GM06990 (cell line): ENCODE measurements around the gene TNFAIP8L1.
"Not testable (repeated sequence)": the region's sequence is repeated elsewhere in the genome, so short reads cannot be mapped to it uniquely, and the experiment has no call there.

ENCODE experiments used
- DNase-seq: peaks from one replicate; pipeline ENCODE4 v3.0.0-alpha.2; 2011; ENCODE audit not compliant: insufficient read length; ENCODE audit errors: extremely low read depth
- H3K27me3 ChIP-seq: replicated peaks from 2 replicates; pipeline ENCODE4 v1.6.0; 2011; ENCODE audit warnings: low read length; ENCODE audit not compliant: control insufficient read depth, insufficient read depth
- H3K36me3 ChIP-seq: 2 replicates; pipeline ENCODE4 v1.5.1; 2011; ENCODE audit warnings: low read length; ENCODE audit not compliant: control insufficient read depth, insufficient read depth
- H3K4me3 ChIP-seq: replicated peaks from 2 replicates; pipeline ENCODE4 v1.5.1; 2011; ENCODE audit warnings: low read depth, mild to moderate bottlenecking, control low read depth, low read length
- CTCF ChIP-seq: IDR thresholded peaks from 2 replicates; pipeline ENCODE4 v1.5.1; 2011; ENCODE audit warnings: low read length, control low read depth, mild to moderate bottlenecking, inconsistent platforms; ENCODE audit not compliant: insufficient read depth, poor library complexity, severe bottlenecking

The TNFAIP8L1 gene

GRCh38 chr19:4593409-4593851, 45.9 kb upstream of the TNFAIP8L1 start:
- Histone ChIP-seq H3K4me3 (no peak overlapping the region), H3K27me3 (no peaks in the 10 kb centered on the region; the same call in 1 of the 2 replicates), H3K36me3 (no peaks in the 10 kb centered on the region)
- no peak for TF ChIP-seq CTCF
- DNase-seq = no peak

GRCh38 chr19:4594201-4594600, 45.1 kb upstream of the TNFAIP8L1 start:
- no peaks in the 10 kb centered on the region; the same call in 1 of the 2 replicates for H3K27me3 ChIP-seq
- DNase-seq = no peak
- H3K4me3 ChIP-seq = no peak overlapping the region
- H3K36me3 ChIP-seq = no peaks in the 10 kb centered on the region
- no peak for TF ChIP-seq CTCF

- H3K36me3 ChIP-seq, DNase-seq, H3K4me3 ChIP-seq, H3K27me3 ChIP-seq: not testable (repeated sequence)
These were observed 44.2 kb upstream of the TNFAIP8L1 start for GRCh38 chr19:4595158-4595557.

- TF ChIP-seq CTCF = no peak
- Histone ChIP-seq H3K4me3 (no peak overlapping the region), H3K36me3 (no peaks in the 10 kb centered on the region), H3K27me3 (no peaks in the 10 kb centered on the region; the same call in 1 of the 2 replicates)
- DNase-seq = no peak
These were observed 43.0 kb upstream of the TNFAIP8L1 start for GRCh38 chr19:4596033-4596904.

- Histone ChIP-seq H3K4me3 (no peak overlapping the region; the same call in 1 of the 2 replicates), H3K36me3 (no peaks in the 10 kb centered on the region), H3K27me3 (no peaks in the 10 kb centered on the region; the same call in 1 of the 2 replicates)
- DNase-seq = no peak
- TF ChIP-seq CTCF = no peak
These were observed 41.9 kb upstream of the TNFAIP8L1 start for GRCh38 chr19:4597278-4597974.
